HCT116 (cell line): ENCODE data around the gene NLRP6. TPM values are rescaled to one million over a fixed set of nuclear protein-coding genes. Genes with fewer than 3 reads are reported as not detected.

ENCODE experiments used
- ATAC-seq: fragments of 200-7000 bp; cut with Tn5 transposase; 2 replicates; pipeline ENCODE4 v1.9.1; 2020; ENCODE audit warnings: mild to moderate bottlenecking, moderate library complexity
- BruUV-seq: library from RNA; stranded (reverse); fragments of 400-500 nt; replicated peaks from 2 replicates; lab custom pipeline; 2021; lab: Mats Ljungman, UMichigan
- CTCF ChIA-PET: fragments of 300-600 bp; sonication (Branson Sonifier 250); formaldehyde crosslinking; loops from one replicate; lab custom pipeline; 2021; ENCODE audit warnings: antibody characterized with exemption; lab: Charles Lee
- POLR2A ChIA-PET: fragments of 300-600, 350-600 bp; sonication (Branson Sonifier 250); formaldehyde crosslinking; loops from one replicate; lab custom pipeline; 2021; ENCODE audit warnings: antibody characterized with exemption; lab: Charles Lee
- RAD21 ChIA-PET, 2 experiments: fragments of 300-600 bp; sonication (Branson Sonifier 250); formaldehyde crosslinking; loops; one replicate each; lab custom pipeline; 2023; ENCODE audit warnings: low total read pairs in 2 of 2; ENCODE audit not compliant: uncharacterized antibody in 2 of 2, unreplicated experiment in 2 of 2, low non-redundant PET in 1 of 2; lab: Charles Lee
- DNase-seq: peaks from one replicate; pipeline ENCODE4 v3.0.0-alpha.2; 2010; ENCODE audit warnings: low read depth, low spot score
- H2AFZ ChIP-seq: fragments of 200-600 bp; shearing (Covaris generic), sonication (generic); 2 replicates; pipeline ENCODE4 v1.6.1; 2017; ENCODE audit warnings: low read depth, mixed run types, mixed read lengths, antibody characterized with exemption, low read length; ENCODE audit not compliant: poor library complexity, severe bottlenecking
- H3K27ac ChIP-seq: 2 replicates; pipeline ENCODE4 v1.5.1; 2012; ENCODE audit warnings: low read depth, low read length
- H3K27me3 ChIP-seq: fragments of 200-600 bp; sonication (generic); 2 replicates; pipeline ENCODE4 v1.6.1; 2016; ENCODE audit warnings: mixed run types, low read length, mixed read lengths; ENCODE audit not compliant: insufficient read depth
- H3K36me3 ChIP-seq, 2 experiments: fragments of 200-500 bp in 1 of 2; fragments of 200-600 bp in 1 of 2; sonication (Bioruptor generic) in 1 of 2; sonication (generic) in 1 of 2; 2 replicates each; pipeline versions ENCODE4 v1.5.1 to v1.6.1; 2014 to 2016; ENCODE audit warnings: low read length in 2 of 2, inconsistent platforms in 1 of 2, mixed read lengths in 1 of 2, mixed run types in 1 of 2; ENCODE audit not compliant: insufficient read depth in 2 of 2, control insufficient read depth in 1 of 2
- H3K4me1 ChIP-seq, 2 experiments: fragments of 200-600 bp in 1 of 2; sonication (generic) in 1 of 2; 2 replicates each; pipeline versions ENCODE4 v1.5.1 to v1.6.1; 2012 to 2017; ENCODE audit warnings: low read length in 2 of 2, inconsistent platforms in 1 of 2, mild to moderate bottlenecking in 1 of 2, mixed read lengths in 1 of 2, mixed run types in 1 of 2, moderate library complexity in 1 of 2; ENCODE audit not compliant: insufficient read depth in 2 of 2, control insufficient read depth in 1 of 2
- H3K4me2 ChIP-seq: fragments of 200-600 bp; sonication (generic); 2 replicates; pipeline ENCODE4 v1.6.1; 2017; ENCODE audit warnings: mixed run types, low read length, mixed read lengths
- H3K4me3 ChIP-seq, 2 experiments: fragments of 200-600 bp in 1 of 2; sonication (generic) in 1 of 2; replicated peaks in 1 of 2; 2 replicates each; pipeline ENCODE4 v1.5.1; 2011 to 2016; ENCODE audit warnings: low read length in 2 of 2, control low read depth in 1 of 2, low read depth in 1 of 2, mild to moderate bottlenecking in 1 of 2, mixed read lengths in 1 of 2, mixed run types in 1 of 2
- H3K79me2 ChIP-seq: fragments of 200-600 bp; sonication (generic); 2 replicates; pipeline ENCODE4 v1.6.1; 2017; ENCODE audit warnings: mild to moderate bottlenecking, mixed run types, low read length, moderate library complexity, mixed read lengths; ENCODE audit not compliant: insufficient read depth
- H3K9ac ChIP-seq: fragments of 200-600 bp; sonication (generic); 2 replicates; pipeline ENCODE4 v1.6.1; 2016; ENCODE audit warnings: low read length, mixed read lengths
- H3K9me2 ChIP-seq: fragments of 200-600 bp; sonication (generic), shearing (Covaris generic); 2 replicates; pipeline ENCODE4 v1.6.1; 2017; ENCODE audit warnings: mixed run types, mild to moderate bottlenecking, moderate library complexity; ENCODE audit not compliant: insufficient read depth
- H3K9me3 ChIP-seq, 2 experiments: fragments of 200-500 bp in 1 of 2; fragments of 200-600 bp in 1 of 2; sonication (Bioruptor generic) in 1 of 2; sonication (generic) in 1 of 2; 2 replicates each; pipeline ENCODE4 v1.6.1; 2014 to 2017; ENCODE audit warnings: low read length in 2 of 2, mixed read lengths in 2 of 2, inconsistent platforms in 1 of 2, low read depth in 1 of 2, mild to moderate bottlenecking in 1 of 2, mixed run types in 1 of 2, moderate library complexity in 1 of 2; ENCODE audit not compliant: control insufficient read depth in 1 of 2, insufficient read depth in 1 of 2
- H4K20me1 ChIP-seq: fragments of 200-600 bp; sonication (generic), shearing (Covaris generic); 2 replicates; pipeline ENCODE4 v1.6.1; 2017; ENCODE audit warnings: mixed run types, mild to moderate bottlenecking, moderate library complexity; ENCODE audit not compliant: insufficient read depth
- ATF3 ChIP-seq: IDR thresholded peaks from 2 replicates; pipeline ENCODE4 v1.6.1; 2012
- EGR1 ChIP-seq: IDR thresholded peaks from 2 replicates; pipeline ENCODE4 v1.6.1; 2012; ENCODE audit warnings: low read depth
- MAX ChIP-seq: IDR thresholded peaks from 2 replicates; pipeline ENCODE4 v1.6.1; 2012
- SRF ChIP-seq: IDR thresholded peaks from 2 replicates; pipeline ENCODE4 v1.6.1; 2012; ENCODE audit warnings: low read depth
- TCF7L2 ChIP-seq: IDR thresholded peaks from 2 replicates; pipeline ENCODE4 v1.7.0; 2011; ENCODE audit warnings: borderline replicate concordance, inconsistent platforms; ENCODE audit not compliant: insufficient read depth, insufficient read length; ENCODE audit errors: extremely low read depth
- YY1 ChIP-seq: IDR thresholded peaks from 2 replicates; pipeline ENCODE4 v1.6.1; 2011; ENCODE audit warnings: low read length, low read depth, moderate library complexity, mild to moderate bottlenecking; ENCODE audit not compliant: insufficient replicate concordance; ENCODE audit errors: extremely low read depth
- intact Hi-C: fragments of 100-400 bp; cut with micrococcal nuclease; formaldehyde crosslinking; loops from 2 replicates; pipeline ENCODE4 v1.10.0; 2022
- total RNA-seq: library from RNA; stranded (reverse); gene quantifications from one replicate; pipeline ENCODE4 v1.2.1, GENCODE V29; 2021; ENCODE audit not compliant: unreplicated experiment
- TF ChIP-seq, protein P1 (sequence below): IDR thresholded peaks from 2 replicates; pipeline ENCODE4 v1.6.1; 2011; ENCODE audit warnings: mild to moderate bottlenecking, low read length, moderate library complexity; ENCODE audit not compliant: insufficient replicate concordance; ENCODE audit errors: extremely low read depth

The NLRP6 gene
- total RNA-seq, 1 experiment from 2014 or later: not detected

DNA sequence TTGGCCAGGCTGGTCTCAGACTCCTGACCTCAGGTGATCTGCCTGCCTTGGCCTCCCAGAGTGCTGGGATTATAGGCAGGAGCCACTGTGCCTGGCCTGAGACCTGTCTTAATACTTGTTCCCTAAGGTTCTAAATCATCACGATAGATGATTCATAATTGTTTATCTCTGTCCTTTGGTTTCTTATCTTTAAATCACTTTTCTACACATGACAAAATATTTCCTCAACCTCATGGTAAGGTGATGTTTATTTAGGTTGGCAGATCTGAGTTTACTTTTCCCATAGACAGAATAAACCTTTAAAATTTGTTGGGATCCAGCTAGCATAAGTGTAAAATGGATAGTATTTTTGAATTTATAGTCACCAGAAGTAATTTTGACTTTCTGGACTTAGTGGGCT is 37.9 kb upstream of the NLRP6 start:
- RAD21 ChIA-PET: no interaction called here

More for the DNA sequence above, 37.9 kb upstream of the NLRP6 start:
- ChIA-PET CTCF (no interaction called here), POLR2A (no interaction called here)
- H4K20me1 ChIP-seq: 0 out of 2 replicates have a peak, but pooled peaks cover 5% of the 10 kb centered on the region
- ATAC-seq (no peak), DNase-seq (no peak)
- BruUV-seq: no TSS peak
- TF ChIP-seq MAX: no peak
- TF ChIP-seq YY1: no peak
- no peak for TF ChIP-seq EGR1
- no peak for TF ChIP-seq ATF3
- TF ChIP-seq, protein P1, sequence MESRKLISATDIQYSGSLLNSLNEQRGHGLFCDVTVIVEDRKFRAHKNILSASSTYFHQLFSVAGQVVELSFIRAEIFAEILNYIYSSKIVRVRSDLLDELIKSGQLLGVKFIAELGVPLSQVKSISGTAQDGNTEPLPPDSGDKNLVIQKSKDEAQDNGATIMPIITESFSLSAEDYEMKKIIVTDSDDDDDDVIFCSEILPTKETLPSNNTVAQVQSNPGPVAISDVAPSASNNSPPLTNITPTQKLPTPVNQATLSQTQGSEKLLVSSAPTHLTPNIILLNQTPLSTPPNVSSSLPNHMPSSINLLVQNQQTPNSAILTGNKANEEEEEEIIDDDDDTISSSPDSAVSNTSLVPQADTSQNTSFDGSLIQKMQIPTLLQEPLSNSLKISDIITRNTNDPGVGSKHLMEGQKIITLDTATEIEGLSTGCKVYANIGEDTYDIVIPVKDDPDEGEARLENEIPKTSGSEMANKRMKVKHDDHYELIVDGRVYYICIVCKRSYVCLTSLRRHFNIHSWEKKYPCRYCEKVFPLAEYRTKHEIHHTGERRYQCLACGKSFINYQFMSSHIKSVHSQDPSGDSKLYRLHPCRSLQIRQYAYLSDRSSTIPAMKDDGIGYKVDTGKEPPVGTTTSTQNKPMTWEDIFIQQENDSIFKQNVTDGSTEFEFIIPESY: no peak
- TF ChIP-seq TCF7L2: no peak
- no peak for TF ChIP-seq SRF
- intact Hi-C loops: no loop called here
- no peak overlapping the region for H2AFZ ChIP-seq
- H3K4me2 ChIP-seq: no peak overlapping the region
- H3K27ac ChIP-seq: no peak overlapping the region
- peaks cover 36 to 50% of the 10 kb centered on the region in 2 experiments; a peak in 3 of 4 replicates for H3K36me3 ChIP-seq
- H3K9me3 ChIP-seq: no peaks in the 10 kb centered on the region
- H3K4me3 ChIP-seq: no peak overlapping the region
- H3K27me3 ChIP-seq: no peaks in the 10 kb centered on the region
- H3K9ac ChIP-seq: no peak overlapping the region
- H3K9me2 ChIP-seq: no peaks in the 10 kb centered on the region
- peaks cover 82% of the 10 kb centered on the region for H3K79me2 ChIP-seq
- peaks cover 6 to 16% of the 10 kb centered on the region in 2 experiments; a peak in 3 of 4 replicates for H3K4me1 ChIP-seq
